A549 treated with AZD9567 at 1 μM for 4 hours (cell line): ENCODE data around the gene DUSP5. TPM values are rescaled to one million over a fixed set of nuclear protein-coding genes. Genes with fewer than 3 reads are reported as not detected.

Experiments
- total RNA-seq: library from RNA; stranded (reverse); fragments of 200-300 nt; extraction: Qiagen RNA extraction; gene quantifications from 5 replicates; pipeline ENCODE4 v1.2.3, GENCODE V29; 2022; ENCODE audit not compliant: insufficient read depth

DUSP5 gene
- total RNA-seq = 102 to 142 TPM (median 133 TPM) in 5 replicates

DNA sequence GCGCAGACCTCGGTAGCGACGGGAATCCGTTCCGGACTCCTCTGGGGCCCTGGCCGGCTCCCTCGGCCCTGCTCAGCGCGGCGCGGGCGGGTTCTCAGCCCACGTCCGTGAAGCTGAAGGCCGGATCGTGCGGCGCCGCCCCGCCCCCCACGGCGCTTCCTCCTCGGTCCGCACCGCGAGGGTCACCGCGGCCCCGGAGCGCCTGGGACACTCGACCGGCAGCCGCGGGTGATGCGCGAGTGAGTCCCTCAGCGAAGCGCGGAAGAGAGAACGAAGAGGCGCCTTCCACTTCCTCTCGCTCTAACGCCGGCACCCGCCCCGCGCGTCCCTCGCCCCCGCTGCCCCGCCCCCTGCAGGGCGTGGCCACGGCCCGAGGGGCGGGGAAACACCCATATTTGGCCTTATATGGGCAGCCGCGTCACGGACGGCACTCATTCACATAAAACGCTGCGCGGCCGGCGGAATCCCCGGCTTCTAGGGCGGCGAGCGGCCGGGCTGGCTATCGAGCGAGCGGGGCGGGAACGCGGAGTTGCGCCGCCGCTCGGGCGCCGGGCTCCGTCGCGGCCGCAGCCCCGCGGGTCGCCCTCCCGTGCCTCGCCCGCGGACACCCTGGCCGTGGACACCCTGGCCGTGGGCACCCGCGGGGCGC, at the start of gene DUSP5:
DUSP5 (plus strand) TSS at position 470 of the 649 bp plus-strand sequence. CDS start 215 bp downstream, outside the sequence.

Other genes with a start within 250 kb of the DUSP5 start
- gene SMNDC1, start 193.0 kb upstream of the DUSP5 start, total RNA-seq = 45.4 to 50.0 TPM (median 46.2 TPM) in 5 replicates
- 38.2 to 61.8 TPM (median 43.1 TPM) in 5 replicates for gene SMC3, start 69.8 kb downstream of the DUSP5 start, total RNA-seq
- 2.1 to 6.0 TPM (median 2.8 TPM) in 5 replicates for gene RBM20, start 146.4 kb downstream of the DUSP5 start, total RNA-seq